Right forelimb (tissue), 1 donor: ENCODE results near the gene LEFTY1.
"Not testable (repeated sequence)": the region's sequence is repeated elsewhere in the genome, so short reads cannot be mapped to it uniquely, and the experiment has no call there.

Experiments
- DNase-seq: peaks from one replicate; pipeline ENCODE4 v3.0.0-alpha.2; 2018

LEFTY1 gene

GRCh38 chr1:225847610-225848009 lies 41.3 kb downstream of the LEFTY1 start:
- no peak for DNase-seq

GRCh38 chr1:225846331-225847310 lies 42.3 kb downstream of the LEFTY1 start:
- no peak for DNase-seq

- peak; percentile 81 for DNase-seq
Observed at GRCh38 chr1:225845571-225846259, 43.2 kb downstream of the LEFTY1 start.

- DNase-seq = no peak
Observed at GRCh38 chr1:225845097-225845496, 43.8 kb downstream of the LEFTY1 start.

GRCh38 chr1:225844236-225845061 lies 44.5 kb downstream of the LEFTY1 start:
- DNase-seq = no peak

GRCh38 chr1:225843426-225843795 lies 45.5 kb downstream of the LEFTY1 start:
- DNase-seq = no peak

GRCh38 chr1:225842788-225843425 lies 46.0 kb downstream of the LEFTY1 start:
- DNase-seq = no peak

GRCh38 chr1:225842074-225842473 lies 46.9 kb downstream of the LEFTY1 start:
- no peak for DNase-seq

GRCh38 chr1:225840713-225841112 lies 48.2 kb downstream of the LEFTY1 start:
- no peak for DNase-seq

GRCh38 chr1:225840223-225840610 lies 48.7 kb downstream of the LEFTY1 start:
- DNase-seq = no peak

GRCh38 chr1:225838793-225839192 lies 50.2 kb downstream of the LEFTY1 start:
- no peak for DNase-seq

- DNase-seq = not testable (repeated sequence)
Observed at GRCh38 chr1:225836296-225836695, 52.6 kb downstream of the LEFTY1 start.
